GM12864 (cell line): ENCODE data around the gene GRIN2C.

ENCODE experiments used
- DNase-seq: peaks from one replicate; pipeline ENCODE4 v3.0.0-alpha.2; 2011; ENCODE audit warnings: low read depth
- H3K4me3 ChIP-seq: 2 replicates; pipeline ENCODE4 v1.5.1; 2011; ENCODE audit warnings: mild to moderate bottlenecking, low read depth, low read length, control low read depth
- TF ChIP-seq, protein P1 (sequence below): IDR thresholded peaks from 2 replicates; pipeline ENCODE4 v1.5.1; 2011; ENCODE audit warnings: low read depth, mild to moderate bottlenecking, moderate library complexity, low read length, control low read depth, inconsistent platforms; ENCODE audit errors: missing control alignments

Gene GRIN2C

GRCh38 chr17:74812109-74813009, 47.3 kb downstream of the GRIN2C start:
- H3K4me3 ChIP-seq, result no peak overlapping the region
- TF ChIP-seq, protein P1, sequence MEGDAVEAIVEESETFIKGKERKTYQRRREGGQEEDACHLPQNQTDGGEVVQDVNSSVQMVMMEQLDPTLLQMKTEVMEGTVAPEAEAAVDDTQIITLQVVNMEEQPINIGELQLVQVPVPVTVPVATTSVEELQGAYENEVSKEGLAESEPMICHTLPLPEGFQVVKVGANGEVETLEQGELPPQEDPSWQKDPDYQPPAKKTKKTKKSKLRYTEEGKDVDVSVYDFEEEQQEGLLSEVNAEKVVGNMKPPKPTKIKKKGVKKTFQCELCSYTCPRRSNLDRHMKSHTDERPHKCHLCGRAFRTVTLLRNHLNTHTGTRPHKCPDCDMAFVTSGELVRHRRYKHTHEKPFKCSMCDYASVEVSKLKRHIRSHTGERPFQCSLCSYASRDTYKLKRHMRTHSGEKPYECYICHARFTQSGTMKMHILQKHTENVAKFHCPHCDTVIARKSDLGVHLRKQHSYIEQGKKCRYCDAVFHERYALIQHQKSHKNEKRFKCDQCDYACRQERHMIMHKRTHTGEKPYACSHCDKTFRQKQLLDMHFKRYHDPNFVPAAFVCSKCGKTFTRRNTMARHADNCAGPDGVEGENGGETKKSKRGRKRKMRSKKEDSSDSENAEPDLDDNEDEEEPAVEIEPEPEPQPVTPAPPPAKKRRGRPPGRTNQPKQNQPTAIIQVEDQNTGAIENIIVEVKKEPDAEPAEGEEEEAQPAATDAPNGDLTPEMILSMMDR, result no peak
- DNase-seq, result no peak

- TF ChIP-seq, protein P1, result no peak
- no peak overlapping the region for H3K4me3 ChIP-seq
- DNase-seq, result no peak
Observed at GRCh38 chr17:74810699-74811485, 48.8 kb downstream of the GRIN2C start.

- DNase-seq, result no peak
- no peak overlapping the region for H3K4me3 ChIP-seq
- TF ChIP-seq, protein P1, result no peak
Observed at GRCh38 chr17:74808714-74809430, 50.8 kb downstream of the GRIN2C start.

GRCh38 chr17:74807925-74808324, 51.8 kb downstream of the GRIN2C start:
- H3K4me3 ChIP-seq, result no peak overlapping the region
- no peak for DNase-seq
- TF ChIP-seq, protein P1, result no peak

- no peak overlapping the region for H3K4me3 ChIP-seq
- DNase-seq, result no peak
- TF ChIP-seq, protein P1, result no peak
Observed at GRCh38 chr17:74807441-74807840, 52.2 kb downstream of the GRIN2C start.

DNA sequence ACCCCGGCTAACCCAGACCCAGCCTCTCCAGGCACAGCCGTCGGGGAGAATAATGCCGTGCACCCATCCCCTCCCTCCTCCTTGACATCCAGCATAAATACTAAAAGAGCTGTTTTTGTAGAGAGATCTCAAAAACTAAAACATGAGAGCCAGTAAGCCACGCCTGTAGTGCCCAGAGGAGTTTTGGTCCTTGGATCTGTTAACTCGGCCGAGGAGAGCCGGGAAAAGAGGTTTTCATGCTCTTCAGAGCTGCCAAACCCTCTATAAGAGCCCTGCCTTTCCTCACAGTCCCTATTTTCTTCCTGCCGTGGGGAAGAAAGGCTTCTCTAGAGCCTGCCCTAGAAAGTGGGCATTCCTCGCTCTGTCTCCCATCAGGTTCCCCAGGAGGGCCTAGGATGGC, 53.4 kb downstream of the GRIN2C start:
- DNase-seq, result no peak
- TF ChIP-seq, protein P1, result no peak
- no peak overlapping the region for H3K4me3 ChIP-seq
